NCI-H2227 (cell line): ENCODE measurements around the gene SLC16A3.

ENCODE experiments used
- DNase-seq: peaks from one replicate; lab custom pipeline; 2025; ENCODE audit not compliant: unreplicated experiment; lab: John Stamatoyannopoulos, UW

Gene SLC16A3

GRCh38 chr17:82221341-82221902 is 7.4 kb upstream of the SLC16A3 start:
- no peak for DNase-seq

GRCh38 chr17:82222816-82223215 is 6.0 kb upstream of the SLC16A3 start:
- DNase-seq = no peak

GRCh38 chr17:82223517-82223916 is 5.3 kb upstream of the SLC16A3 start:
- DNase-seq = no peak

GRCh38 chr17:82224666-82225065 is 4.2 kb upstream of the SLC16A3 start:
- DNase-seq = no peak

- DNase-seq = no peak
Measured at GRCh38 chr17:82225368-82226029, 3.3 kb upstream of the SLC16A3 start.

- DNase-seq = no peak
Measured at GRCh38 chr17:82226146-82226808, 2.6 kb upstream of the SLC16A3 start.

- DNase-seq = no peak
Measured at GRCh38 chr17:82226809-82227628, 1.8 kb upstream of the SLC16A3 start.

- no peak for DNase-seq
Measured at GRCh38 chr17:82227629-82228277, 1.1 kb upstream of the SLC16A3 start.

- no peak for DNase-seq
Measured at GRCh38 chr17:82228278-82228841, 482 bp upstream of the SLC16A3 start.

GRCh38 chr17:82229698-82230608 is 1.1 kb downstream of the SLC16A3 start:
- DNase-seq = no peak

GRCh38 chr17:82230609-82231311 is 1.9 kb downstream of the SLC16A3 start:
- no peak for DNase-seq

GRCh38 chr17:82231312-82231561 is 2.4 kb downstream of the SLC16A3 start:
- no peak for DNase-seq

- DNase-seq = no peak
Measured at GRCh38 chr17:82231562-82232321, 2.9 kb downstream of the SLC16A3 start.

- DNase-seq = no peak
Measured at GRCh38 chr17:82232322-82232820, 3.5 kb downstream of the SLC16A3 start.

- DNase-seq = no peak
Measured at GRCh38 chr17:82232876-82233785, 4.3 kb downstream of the SLC16A3 start.

GRCh38 chr17:82234211-82235055 is 5.6 kb downstream of the SLC16A3 start:
- DNase-seq = no peak
